GM19023 (cell line): ENCODE data around the gene DBNL.
"Not testable (repeated sequence)": the region's sequence is repeated elsewhere in the genome, so short reads cannot be mapped to it uniquely, and the experiment has no call there.

Source experiments
- ATAC-seq: cut with Tn5 transposase; IDR thresholded peaks from one replicate; pipeline ENCODE4 v1.9.1; 2021; ENCODE audit warnings: mild to moderate bottlenecking, moderate library complexity; ENCODE audit not compliant: unreplicated experiment

Gene DBNL

DNA sequence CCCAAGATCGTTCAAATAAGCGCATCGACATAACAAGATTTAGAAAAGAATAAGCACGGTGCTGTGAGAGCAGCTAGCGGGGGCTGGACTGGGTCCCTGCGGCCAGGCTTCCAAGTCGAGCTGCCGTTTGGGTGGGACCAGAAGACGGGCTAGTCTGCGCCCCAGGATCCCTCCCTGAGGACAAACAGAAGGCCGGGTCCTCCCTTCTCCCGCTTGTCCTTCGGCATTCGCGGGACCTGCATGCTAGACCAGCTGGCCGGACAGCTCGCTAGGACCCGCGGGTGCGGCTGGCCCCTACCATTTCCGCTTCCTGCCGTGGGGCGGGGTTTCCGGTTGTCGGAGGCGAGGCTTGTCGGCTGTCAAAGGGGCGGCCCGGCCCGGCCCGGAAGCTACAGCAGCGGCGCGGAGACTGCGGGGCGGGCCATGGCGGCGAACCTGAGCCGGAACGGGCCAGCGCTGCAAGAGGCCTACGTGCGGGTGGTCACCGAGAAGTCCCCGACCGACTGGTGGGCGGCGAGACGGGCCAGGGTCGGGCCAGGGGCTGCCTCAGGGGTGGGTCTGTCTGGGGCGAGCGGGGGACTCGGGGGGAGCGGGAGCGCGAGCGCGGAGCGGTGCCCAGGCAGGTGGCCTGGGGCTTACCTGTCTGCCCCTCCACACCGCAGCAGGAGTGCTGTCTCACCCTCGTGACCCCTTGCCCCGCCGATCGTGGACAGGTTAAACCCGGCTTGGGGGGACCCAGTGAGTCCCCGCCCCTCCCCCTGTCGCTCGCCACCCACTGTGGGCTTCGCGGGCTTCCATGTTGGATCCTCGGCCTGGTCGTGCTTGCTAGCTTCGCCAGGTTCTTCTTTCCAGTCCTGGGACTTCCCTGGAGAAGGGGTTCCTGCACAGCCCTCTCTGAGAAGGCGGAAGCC, at the start of gene DBNL:
Gene DBNL (plus strand): TSS at position 388 of the 911 bp plus-strand sequence. CDS start 36 bp downstream, at position 424.
- ATAC-seq = peak; percentile 74

DNA sequence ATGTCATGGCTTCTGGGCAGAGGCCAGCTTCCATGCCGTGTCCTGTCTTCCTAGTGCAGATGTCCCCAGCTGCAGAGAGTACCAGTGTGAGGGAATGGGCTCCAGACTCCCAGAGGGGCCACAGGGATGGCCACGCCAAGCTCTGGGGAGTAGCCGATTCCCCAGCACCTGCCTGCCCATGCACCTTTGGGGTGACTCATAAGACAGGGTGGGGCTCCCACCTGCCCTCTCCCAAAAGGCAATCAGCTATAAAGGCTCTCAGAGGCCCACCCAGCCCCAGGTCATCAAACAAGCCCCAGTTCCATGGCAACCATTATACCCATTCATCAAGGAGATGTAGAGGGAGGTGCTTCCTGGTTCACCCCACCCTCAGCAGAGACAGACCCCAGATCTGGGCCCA, 47.0 kb upstream of the DBNL start, which contains the start of gene SPDYE1:
Gene SPDYE1 (plus strand): TSS at position 366 of the 400 bp plus-strand sequence. CDS start 2,053 bp downstream, outside the sequence.
- ATAC-seq = not testable (repeated sequence)

GRCh38 chr7:44012081-44012480, 32.4 kb upstream of the DBNL start:
- ATAC-seq = not testable (repeated sequence)

- ATAC-seq = not testable (repeated sequence)
Measured at GRCh38 chr7:44015090-44015489, 29.4 kb upstream of the DBNL start.

- ATAC-seq = peak; percentile 86
Measured at GRCh38 chr7:44018857-44019807, 25.4 kb upstream of the DBNL start.

DNA sequence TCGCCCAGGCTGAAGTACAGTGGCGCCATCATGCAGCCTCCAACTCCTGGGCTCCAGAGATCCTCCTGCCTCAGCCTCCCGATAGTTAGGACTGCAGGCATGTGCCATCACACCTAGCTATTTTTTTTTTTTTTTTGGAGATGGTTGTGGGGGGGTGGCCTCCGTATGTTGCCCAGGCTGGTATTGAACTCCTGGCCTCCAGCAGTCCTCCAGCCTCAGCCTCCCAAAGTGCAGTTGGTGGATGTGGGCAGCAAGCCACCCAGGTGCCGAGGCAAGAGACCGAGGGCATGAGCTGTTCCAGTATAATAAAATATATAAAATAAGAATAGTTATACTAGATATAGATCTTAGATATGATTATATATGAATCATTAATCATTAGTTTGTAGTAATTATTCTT, 24.7 kb upstream of the DBNL start:
- not testable (repeated sequence) for ATAC-seq

GRCh38 chr7:44022069-44022468, 22.4 kb upstream of the DBNL start:
- ATAC-seq = not testable (repeated sequence)

- ATAC-seq = not testable (repeated sequence)
Measured at GRCh38 chr7:44022796-44023467, 21.6 kb upstream of the DBNL start.

- ATAC-seq = not testable (repeated sequence)
Measured at GRCh38 chr7:44029433-44029832, 15.1 kb upstream of the DBNL start.

DNA sequence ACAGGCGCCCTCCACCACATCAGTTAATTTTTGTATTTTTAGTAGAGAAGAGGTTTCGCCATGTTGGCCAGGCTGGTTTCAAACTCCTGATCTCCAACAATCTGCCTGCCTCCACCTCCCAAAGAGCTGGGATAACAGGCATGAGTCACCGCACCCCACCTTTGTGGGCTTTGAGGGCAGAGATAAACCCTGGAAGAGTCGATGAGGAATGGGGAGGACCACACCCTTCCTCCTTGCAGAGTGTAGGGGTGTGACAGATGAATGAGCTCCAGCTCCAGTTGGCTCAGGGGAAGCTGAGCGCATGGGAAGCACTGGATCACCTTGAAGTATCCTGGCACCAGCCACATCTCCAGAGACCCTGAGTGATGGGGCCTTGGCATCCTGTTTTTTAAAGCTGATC, 14.5 kb upstream of the DBNL start:
- ATAC-seq = not testable (repeated sequence)

DNA sequence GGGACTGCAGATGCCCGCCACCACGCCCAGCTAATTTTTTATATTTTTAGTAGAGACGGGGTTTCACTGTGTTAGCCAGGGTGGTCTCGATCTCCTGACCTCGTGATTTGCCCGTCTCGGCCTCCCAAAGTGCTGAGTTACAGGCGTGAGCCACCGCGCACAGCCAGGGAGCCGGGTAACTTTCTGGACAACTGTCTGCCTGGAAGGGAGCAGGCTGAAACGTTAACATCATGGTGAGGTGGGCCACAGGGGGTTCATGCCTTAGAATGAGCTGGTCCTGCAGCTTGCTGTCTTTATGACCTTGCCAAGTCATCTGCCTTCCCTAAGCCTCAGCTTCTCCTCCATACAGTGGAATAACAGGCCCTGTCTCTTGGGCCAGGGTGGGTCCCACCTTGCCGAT, 13.2 kb upstream of the DBNL start:
- ATAC-seq = not testable (repeated sequence)

DNA sequence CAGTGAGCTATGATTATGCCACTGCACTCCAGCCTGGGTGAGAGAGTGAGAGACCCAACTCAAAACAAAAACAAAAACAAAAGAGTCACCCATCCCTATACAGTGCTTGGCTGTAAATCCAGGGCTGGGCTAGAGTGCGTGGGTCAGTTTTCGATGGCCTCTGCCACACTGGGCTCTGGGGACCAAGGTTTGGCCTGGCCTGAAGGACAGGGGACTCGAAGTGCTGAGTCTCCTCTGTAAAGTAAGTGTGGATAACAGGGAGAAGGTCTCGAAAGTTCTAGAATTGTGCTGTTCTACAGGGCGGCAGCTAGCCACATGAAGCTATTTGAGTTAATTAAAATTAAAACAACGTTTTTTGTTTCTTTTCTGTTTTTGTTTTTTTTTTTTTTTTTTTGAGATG, 12.5 kb upstream of the DBNL start:
- not testable (repeated sequence) for ATAC-seq

DNA sequence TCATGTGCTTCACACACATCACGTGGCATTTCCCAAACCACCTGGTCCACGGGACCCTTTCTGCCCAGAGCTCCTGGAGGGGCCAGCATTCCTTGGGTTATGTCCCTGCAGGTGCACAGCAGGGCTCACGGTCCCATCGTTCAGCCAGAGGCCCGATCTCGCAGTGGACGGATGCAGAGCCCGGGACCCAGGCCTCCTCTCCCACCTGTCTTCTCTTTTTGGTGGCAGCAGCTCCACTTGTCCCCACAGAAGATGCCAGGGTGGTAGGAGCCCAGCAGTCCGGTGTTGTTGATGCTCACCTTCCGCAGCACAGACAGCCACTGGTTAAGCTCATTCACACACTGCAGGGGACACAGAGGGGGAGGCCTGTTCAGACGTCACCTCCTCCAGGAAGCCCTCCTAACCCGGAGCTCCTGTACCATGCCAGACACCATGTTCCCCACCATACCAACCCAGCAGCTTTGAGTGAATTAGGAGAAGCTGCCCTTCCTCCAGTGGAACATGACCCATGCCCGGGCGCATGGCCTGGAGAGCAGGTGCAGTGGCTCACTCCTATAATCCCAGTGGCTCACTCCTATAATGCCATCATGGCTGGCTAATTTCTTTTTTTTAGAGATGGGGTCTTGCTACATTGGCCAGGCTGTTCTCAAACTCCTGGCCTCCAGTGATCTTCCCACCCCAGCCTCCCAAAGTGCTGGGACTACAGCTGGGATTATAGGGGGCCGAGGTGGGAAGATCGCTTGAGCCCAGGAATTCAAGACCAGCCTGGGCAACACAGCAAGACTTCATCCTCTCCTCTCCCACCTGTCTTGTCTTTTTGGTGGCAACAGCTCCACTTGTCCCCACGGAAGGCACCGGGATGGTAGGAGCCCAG, 10.3 kb upstream of the DBNL start:
- ATAC-seq = not testable (repeated sequence)

GRCh38 chr7:44036364-44036763, 8.1 kb upstream of the DBNL start:
- ATAC-seq = not testable (repeated sequence)

GRCh38 chr7:44037951-44038350, 6.6 kb upstream of the DBNL start:
- ATAC-seq = not testable (repeated sequence)

DNA sequence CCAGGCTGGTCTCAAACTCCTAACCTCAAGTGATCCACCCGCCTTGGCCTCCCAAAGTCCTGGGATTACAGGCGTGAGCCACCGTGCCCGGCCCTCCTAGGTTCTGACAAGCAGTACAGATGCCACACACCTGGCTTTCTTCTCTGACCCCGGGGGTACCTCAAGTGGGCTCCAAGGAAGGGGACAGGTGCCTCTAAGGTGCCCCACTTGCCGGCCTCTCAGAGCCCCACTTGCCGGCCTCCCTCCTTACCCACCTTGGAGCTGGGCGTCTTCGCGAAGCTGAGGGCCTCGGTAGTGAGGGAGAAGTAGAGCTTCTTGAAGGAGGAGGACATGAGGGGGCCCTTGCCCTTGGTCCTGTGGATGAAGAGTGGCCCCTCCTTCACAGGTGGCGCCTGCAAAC, 5.9 kb upstream of the DBNL start:
- not testable (repeated sequence) for ATAC-seq

- ATAC-seq = peak; percentile 79
Measured at GRCh38 chr7:44038961-44039558, 5.4 kb upstream of the DBNL start.

DNA sequence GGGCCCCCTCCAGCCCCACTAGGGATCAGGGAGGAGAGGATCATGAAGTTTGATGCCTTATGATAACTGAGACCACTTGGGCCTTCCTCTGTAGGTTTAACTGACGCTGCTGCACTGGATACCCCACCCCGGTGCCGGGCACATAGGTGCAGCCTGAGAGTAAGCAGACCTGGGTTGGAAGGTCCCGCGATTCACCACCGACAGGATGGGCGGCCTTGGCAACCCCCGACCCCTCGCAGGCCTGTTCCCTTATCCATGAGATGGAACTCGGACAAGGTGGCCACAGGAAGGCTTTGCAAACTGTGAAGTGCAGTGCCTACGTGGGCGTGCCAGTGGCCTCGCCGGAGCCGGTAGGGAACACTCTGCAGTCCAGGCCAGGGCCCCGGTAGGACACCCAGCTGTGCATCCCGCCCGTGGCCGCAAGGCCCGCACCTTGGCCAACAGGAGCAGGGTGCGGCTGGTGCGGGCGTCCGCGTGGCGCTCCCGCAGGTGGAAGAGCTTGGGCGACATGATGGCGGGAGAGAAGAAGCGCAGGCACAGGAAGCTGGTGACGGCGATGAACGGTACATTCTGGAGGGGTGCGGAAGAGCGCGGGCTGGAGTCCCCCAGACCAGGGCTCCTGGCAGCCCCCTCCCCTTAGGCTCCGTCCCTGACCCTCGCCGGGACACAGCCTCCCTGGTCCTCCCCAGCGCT, 4.6 kb upstream of the DBNL start:
- not testable (repeated sequence) for ATAC-seq

DNA sequence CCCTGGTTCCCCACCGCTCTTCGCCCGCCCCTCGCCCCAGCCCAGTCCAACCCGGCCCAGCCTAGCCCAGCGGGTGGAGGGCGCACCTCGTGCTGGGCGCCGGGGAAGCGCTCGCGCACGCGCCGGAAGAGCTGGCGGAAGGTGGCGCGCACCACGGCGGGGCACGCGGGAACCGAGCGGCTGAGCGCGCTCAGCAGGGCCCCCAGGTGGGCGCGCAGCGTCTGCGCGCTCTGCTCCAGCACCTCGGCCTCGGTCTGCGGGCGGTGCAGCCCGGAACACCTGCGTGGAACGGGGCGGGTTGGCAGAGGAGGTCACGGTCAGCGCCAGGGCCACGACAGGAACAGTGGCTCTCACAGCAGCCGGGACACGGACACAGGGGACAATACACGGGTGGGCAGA, 4.0 kb upstream of the DBNL start:
- ATAC-seq = peak; percentile 28
